A549 (cell line): ENCODE data around the gene GAREM1. TPM values are rescaled to one million over a fixed set of nuclear protein-coding genes. Genes with fewer than 3 reads are reported as not detected.

Experiments used
- ATAC-seq, 2 experiments: fragments of 200-7000 bp in 1 of 2; fragments of >200 bp in 1 of 2; cut with Nextera tagmentation in 1 of 2; cut with Tn5 transposase in 1 of 2; 3 replicates each; pipeline versions ENCODE4 v1.8.0 to v1.9.1; 2018 to 2020; ENCODE audit warnings: mild to moderate bottlenecking in 1 of 2, moderate library complexity in 1 of 2
- CTCF ChIA-PET: fragments of 300-600 bp; sonication (Branson Sonifier 250); formaldehyde crosslinking; extraction: SDS; loops from one replicate; lab custom pipeline; 2021; ENCODE audit warnings: antibody characterized with exemption, inconsistent platforms; lab: Yijun Ruan, JAX
- POLR2A ChIA-PET: fragments of 350-600 bp; formaldehyde crosslinking; extraction: SDS; loops from one replicate; lab custom pipeline; 2021; ENCODE audit warnings: antibody characterized with exemption, inconsistent platforms; lab: Yijun Ruan, JAX
- DNase-seq, 2 experiments: peaks; one replicate each; pipeline versions ENCODE4 v3.0.0 to v3.0.0-alpha.2; 2011 to 2016; ENCODE audit warnings: low read depth in 1 of 2, low spot score in 1 of 2
- FAIRE-seq: peaks from 2 replicates; lab custom pipeline; 2011; peaks lifted over from hg19 to GRCh38; lab: Jason Lieb, UNC
- H3K27ac ChIP-seq, 2 experiments: fragments of >200 bp; sonication (Bioruptor Twin); formaldehyde crosslinking; 3 replicates each; pipeline ENCODE4 v1.5.1; 2016 to 2017
- H3K4me1 ChIP-seq: fragments of >200 bp; sonication (Bioruptor Twin); formaldehyde crosslinking; 3 replicates; pipeline ENCODE4 v1.6.1; 2016
- H3K4me2 ChIP-seq: fragments of >200 bp; sonication (Bioruptor Twin); formaldehyde crosslinking; 3 replicates; pipeline ENCODE4 v1.6.1; 2016
- H3K4me3 ChIP-seq: fragments of >200 bp; sonication (Bioruptor Twin); formaldehyde crosslinking; 3 replicates; pipeline ENCODE4 v1.5.1; 2016
- H3K9me3 ChIP-seq: fragments of >200 bp; sonication (Bioruptor Twin); formaldehyde crosslinking; 3 replicates; pipeline ENCODE4 v1.6.1; 2016
- EP300 ChIP-seq, 2 experiments: fragments of >200 bp; sonication (Bioruptor Twin); formaldehyde crosslinking; IDR thresholded peaks; 2 replicates in 1 of 2; 3 replicates in 1 of 2; pipeline ENCODE4 v1.6.1; 2016 to 2017
- FOSB ChIP-seq: fragments of 250-450 bp; sonication (Bioruptor Pico); IDR thresholded peaks from 2 replicates; pipeline ENCODE4 v1.5.0; 2020; ENCODE audit warnings: mild to moderate bottlenecking, moderate library complexity
- HOXA7 ChIP-seq: fragments of 250-450 bp; sonication (Bioruptor Pico); IDR thresholded peaks from 2 replicates; pipeline ENCODE4 v1.5.0; 2020; ENCODE audit warnings: mild to moderate bottlenecking, moderate library complexity
- HOXB5 ChIP-seq: fragments of 250-450 bp; sonication (Bioruptor Pico); IDR thresholded peaks from 2 replicates; pipeline ENCODE4 v1.5.0; 2020; ENCODE audit warnings: mild to moderate bottlenecking, moderate library complexity
- MYC ChIP-seq: IDR thresholded peaks from 2 replicates; pipeline ENCODE4 v1.6.1; 2012; ENCODE audit warnings: mild to moderate bottlenecking, inconsistent platforms, low read length, improper control_type of control experiment, borderline replicate concordance
- NFE2L2 ChIP-seq: fragments of 150-350 bp; conservative IDR thresholded peaks from 2 replicates; pipeline ENCODE4 v1.6.1; 2014; ENCODE audit warnings: low read length
- PBX3 ChIP-seq: IDR thresholded peaks from 2 replicates; pipeline ENCODE4 v1.6.1; 2012
- POLR2A ChIP-seq: IDR thresholded peaks from 2 replicates; pipeline ENCODE4 v1.6.1; 2012; ENCODE audit warnings: mild to moderate bottlenecking, low read length
- POLR2AphosphoS2 ChIP-seq: conservative IDR thresholded peaks from 2 replicates; pipeline ENCODE4 v1.6.1; 2012; ENCODE audit warnings: low read length, improper control_type of control experiment, inconsistent platforms
- RNF2 ChIP-seq: fragments of 200-600 bp; sonication (generic); IDR thresholded peaks from 2 replicates; pipeline ENCODE4 v1.6.1; 2016; ENCODE audit warnings: low read depth, mild to moderate bottlenecking, antibody characterized with exemption, moderate library complexity, borderline replicate concordance
- SMC3 ChIP-seq: fragments of >200 bp; sonication (Bioruptor Twin); formaldehyde crosslinking; IDR thresholded peaks from 3 replicates; pipeline ENCODE4 v1.6.1; 2018; ENCODE audit warnings: inconsistent platforms
- USF2 ChIP-seq: fragments of 450-650 bp; IDR thresholded peaks from 2 replicates; pipeline ENCODE4 v1.6.1; 2014; ENCODE audit warnings: antibody characterized with exemption
- ZNF302 ChIP-seq: fragments of 250-450 bp; sonication (Bioruptor Pico); IDR thresholded peaks from 2 replicates; pipeline ENCODE4 v1.9.0; 2021; ENCODE audit warnings: inconsistent platforms, mild to moderate bottlenecking, moderate library complexity
- ZSCAN20 ChIP-seq: fragments of 250-450 bp; sonication (Bioruptor Pico); IDR thresholded peaks from 2 replicates; pipeline ENCODE4 v1.8.0; 2022; ENCODE audit warnings: mild to moderate bottlenecking, moderate library complexity
- WGBS: methylation state at CpG from one replicate; pipeline ENCODE4 v1.1.6; 2017; ENCODE audit errors: missing lambda C conversion rate; 5-methylcytosine and 5-hydroxymethylcytosine counted together
- polyA plus RNA-seq, 4 experiments: library from polyadenylated mRNA; depleted of rRNA in 3 of 4; stranded (reverse); fragments of >200 nt; fragmentation: RNase III in 1 of 4; extraction: RNeasy Plus Mini Kit Qiagen cat#74134 plus additional on column Dnase treatment in 1 of 4; gene quantifications; 2 replicates in 3 of 4; 3 replicates in 1 of 4; pipeline ENCODE4 v1.2.3, GENCODE V29; 2011 to 2017
- TF ChIP-seq, protein P1 (sequence below): fragments of 200-600 bp; sonication (generic); IDR thresholded peaks from 2 replicates; pipeline ENCODE4 v1.6.1; 2016; ENCODE audit warnings: antibody characterized with exemption, mild to moderate bottlenecking, moderate library complexity

GAREM1 gene
- polyA plus RNA-seq, 2 of the 4 experiments (the other 2 are of a cell fraction) = 1.3 to 5.0 TPM

DNA sequence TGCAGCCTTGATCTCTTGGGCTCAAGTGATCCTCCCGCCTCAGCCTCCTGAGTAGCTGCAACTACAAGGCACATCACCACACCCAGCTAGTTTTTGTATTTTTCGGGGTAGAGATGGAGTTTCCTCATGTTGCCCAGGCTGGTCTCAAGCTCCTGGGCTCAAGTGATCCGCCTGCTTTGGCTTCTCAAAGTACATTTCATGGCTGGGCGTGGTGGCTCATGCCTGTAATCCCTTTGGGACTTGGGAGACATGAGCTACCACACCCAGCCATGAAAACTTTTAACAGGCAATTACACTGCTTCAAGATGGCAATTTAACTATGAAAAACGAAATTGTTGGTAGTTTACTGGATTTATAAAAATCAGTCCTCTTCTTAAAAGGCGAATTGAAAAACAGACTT, 211.1 kb downstream of the GAREM1 start (continued):
- TF ChIP-seq, protein P1, sequence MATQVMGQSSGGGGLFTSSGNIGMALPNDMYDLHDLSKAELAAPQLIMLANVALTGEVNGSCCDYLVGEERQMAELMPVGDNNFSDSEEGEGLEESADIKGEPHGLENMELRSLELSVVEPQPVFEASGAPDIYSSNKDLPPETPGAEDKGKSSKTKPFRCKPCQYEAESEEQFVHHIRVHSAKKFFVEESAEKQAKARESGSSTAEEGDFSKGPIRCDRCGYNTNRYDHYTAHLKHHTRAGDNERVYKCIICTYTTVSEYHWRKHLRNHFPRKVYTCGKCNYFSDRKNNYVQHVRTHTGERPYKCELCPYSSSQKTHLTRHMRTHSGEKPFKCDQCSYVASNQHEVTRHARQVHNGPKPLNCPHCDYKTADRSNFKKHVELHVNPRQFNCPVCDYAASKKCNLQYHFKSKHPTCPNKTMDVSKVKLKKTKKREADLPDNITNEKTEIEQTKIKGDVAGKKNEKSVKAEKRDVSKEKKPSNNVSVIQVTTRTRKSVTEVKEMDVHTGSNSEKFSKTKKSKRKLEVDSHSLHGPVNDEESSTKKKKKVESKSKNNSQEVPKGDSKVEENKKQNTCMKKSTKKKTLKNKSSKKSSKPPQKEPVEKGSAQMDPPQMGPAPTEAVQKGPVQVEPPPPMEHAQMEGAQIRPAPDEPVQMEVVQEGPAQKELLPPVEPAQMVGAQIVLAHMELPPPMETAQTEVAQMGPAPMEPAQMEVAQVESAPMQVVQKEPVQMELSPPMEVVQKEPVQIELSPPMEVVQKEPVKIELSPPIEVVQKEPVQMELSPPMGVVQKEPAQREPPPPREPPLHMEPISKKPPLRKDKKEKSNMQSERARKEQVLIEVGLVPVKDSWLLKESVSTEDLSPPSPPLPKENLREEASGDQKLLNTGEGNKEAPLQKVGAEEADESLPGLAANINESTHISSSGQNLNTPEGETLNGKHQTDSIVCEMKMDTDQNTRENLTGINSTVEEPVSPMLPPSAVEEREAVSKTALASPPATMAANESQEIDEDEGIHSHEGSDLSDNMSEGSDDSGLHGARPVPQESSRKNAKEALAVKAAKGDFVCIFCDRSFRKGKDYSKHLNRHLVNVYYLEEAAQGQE = no peak
- TF ChIP-seq POLR2A (no peak), FOSB (CRISPR knock-in tag) (no peak), EP300 (IDR thresholded peaks at IDR 0.05) (no peak), NFE2L2 (no peak), RNF2 (no peak), PBX3 (no peak), SMC3 (no peak), POLR2AphosphoS2 (no peak)

DNA sequence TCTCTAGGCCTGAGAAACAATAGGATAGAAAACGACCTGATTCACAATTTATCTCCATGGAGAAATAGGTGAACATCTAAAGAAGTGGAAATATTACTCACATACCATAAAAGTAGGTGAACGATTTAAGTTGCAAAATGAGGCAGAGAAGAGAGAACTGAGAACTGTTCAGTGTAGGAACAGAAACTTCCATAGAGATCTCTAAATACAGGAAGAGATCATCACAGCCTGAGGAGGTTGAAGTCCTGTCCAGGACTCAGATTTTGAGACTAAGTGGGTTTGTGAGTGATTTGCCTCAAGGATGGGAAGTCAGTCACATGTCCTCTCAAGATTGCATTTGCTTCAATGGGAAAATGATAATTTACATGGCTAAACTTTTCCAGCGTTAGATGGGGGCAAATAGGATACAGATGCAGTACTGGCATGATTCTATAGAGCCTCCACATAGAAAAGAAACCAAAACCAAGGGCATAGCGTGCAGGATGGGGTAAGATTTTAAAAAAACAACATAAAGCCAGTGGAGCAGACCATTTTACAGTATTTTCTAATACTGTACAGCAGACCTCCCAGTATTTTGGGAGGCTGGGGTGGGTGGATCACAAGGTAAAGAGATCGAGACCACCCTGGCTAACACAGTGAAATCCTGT, 212.0 kb downstream of the GAREM1 start:
- ChIA-PET CTCF (interaction anchor here (3.7 kb wide), 1 partner anchor 13 kb away, joined by 18 read pairs; no protein-coding TSS in a partner anchor), POLR2A (no interaction called here)
- no peak for ATAC-seq
- DNase-seq = no peak
- no peaks in the 10 kb centered on the region for H3K4me1 ChIP-seq
- WGBS = 21% methylated on average over 5 of the region's 5 CpGs
- no peak overlapping the region for H3K27ac ChIP-seq
- no peak overlapping the region for H3K4me2 ChIP-seq
- no peaks in the 10 kb centered on the region for H3K9me3 ChIP-seq
- TF ChIP-seq PBX3 (no peak), HOXA7 (CRISPR knock-in tag) (no peak), USF2 (no peak), SMC3 (no peak), ZNF302 (CRISPR knock-in tag) (no peak), POLR2A (no peak), MYC (no peak), NFE2L2 (no peak), HOXB5 (no peak), ZSCAN20 (CRISPR knock-in tag) (no peak)
- TF ChIP-seq, protein P1 = no peak
- TF ChIP-seq, all 56 proteins: peak for 0
- H3K4me3 ChIP-seq = no peak overlapping the region
- no peak for FAIRE-seq
